ENCODE data around the gene GAS6. TPM values are rescaled to one million over a fixed set of nuclear protein-coding genes. Genes with fewer than 3 reads are reported as not detected.

GAS6 gene
- total and polyA plus RNA-seq, 2 donors (not counting 3 experiments of a cell fraction or from before 2014, with no cell fraction given), result 69.2 to 109 TPM

GRCh38 chr13:113862191-113862930 is 1.5 kb downstream of the GAS6 start:
- H3K4me1 ChIP-seq (ENCODE audit: control insufficient read depth, extremely low read depth, insufficient read depth, low read length), result peaks cover 11% of the 10 kb centered on the region
- no peaks in the 10 kb centered on the region for H3K79me2 ChIP-seq (ENCODE audit: control insufficient read depth, insufficient read depth, low read length)
- H3K36me3 ChIP-seq (ENCODE audit: control insufficient read depth in 2 of 2, extremely low read depth in 1 of 2, insufficient read depth in 2 of 2, low read length in 2 of 2), result no peaks in the 10 kb centered on the region
- H3K4me2 ChIP-seq (ENCODE audit: insufficient read depth, low read length), result peak overlapping the region; percentile 68
- H3K27me3 ChIP-seq (ENCODE audit: control insufficient read depth in 2 of 2, insufficient read depth in 2 of 2, low read length in 2 of 2), result peaks cover 6 to 18% of the 10 kb centered on the region in 2 experiments
- peak; percentile 30 for DNase-seq (ENCODE audit: low read depth, low spot score)
- CTCF ChIA-PET, result interaction anchor here (1.1 kb wide), 2 partner anchors 25 to 42 kb away, joined by 6 read pairs; no protein-coding TSS in a partner anchor
- H3K4me3 ChIP-seq (replicated peaks in 1 of 3; ENCODE audit: insufficient read depth in 1 of 3, low read depth in 1 of 3, low read length in 3 of 3), result peak overlapping the region in 2 of 3 experiments; percentile 44 to 52
- TF ChIP-seq CTCF (IDR thresholded peaks at IDR 0.05; ENCODE audit: extremely low read depth in 1 of 2, insufficient read depth in 1 of 2, low read depth in 1 of 2, low read length in 2 of 2) (no peak), JUN (IDR thresholded peaks at IDR 0.05; ENCODE audit: borderline replicate concordance, insufficient read depth, insufficient read length, low read depth) (no peak), GATA2 (IDR thresholded peaks at IDR 0.05; ENCODE audit: insufficient read depth, insufficient read length, low read depth, low read length) (no peak), POLR2AphosphoS5 (IDR thresholded peaks at IDR 0.05; ENCODE audit: insufficient read depth, low read depth, low read length) (no peak), MYC (IDR thresholded peaks at IDR 0.05; ENCODE audit: low read depth, low read length) (no peak), POLR2A (IDR thresholded peaks at IDR 0.05; ENCODE audit: low read depth, low read length) (no peak), FOS (IDR thresholded peaks at IDR 0.05; ENCODE audit: borderline replicate concordance, insufficient read depth, low read length) (no peak), EZH2 (IDR thresholded peaks at IDR 0.05; ENCODE audit: borderline replicate concordance, low read depth, low read length, severe bottlenecking) (no peak), MAX (IDR thresholded peaks at IDR 0.05; ENCODE audit: insufficient read depth, insufficient read length) (no peak)
- no peaks in the 10 kb centered on the region for H4K20me1 ChIP-seq (replicated peaks; ENCODE audit: control insufficient read depth, extremely low read depth, insufficient read depth, low read length)
- no peak overlapping the region for H3K9ac ChIP-seq (replicated peaks; ENCODE audit: extremely low read depth, insufficient read depth, low read length)
- no peaks in the 10 kb centered on the region for H3K9me1 ChIP-seq (replicated peaks; ENCODE audit: control insufficient read depth, extremely low read depth, insufficient read depth, low read length)
- FAIRE-seq, result no peak
- intact Hi-C loops (cut with micrococcal nuclease) (loop anchor here (2.0 to 5.0 kb wide), 2 partner anchors 42 to 75 kb away; no protein-coding TSS in a partner anchor), dilution Hi-C loops (cut with MboI; ENCODE audit: extremely low pct_ligation_motif_present, low sequenced_read_pairs) (no loop called here)
- BruUV-seq (replicated peaks), result no TSS peak
- POLR2A ChIA-PET, result no interaction called here
- no peaks in the 10 kb centered on the region for H3K9me3 ChIP-seq (replicated peaks; ENCODE audit: control insufficient read depth, insufficient read depth, low read length)
- no peak overlapping the region for H3K27ac ChIP-seq (ENCODE audit: insufficient read depth, low read depth, low read length)
- no peak overlapping the region for H2AFZ ChIP-seq (ENCODE audit: low read depth, low read length)

Data from endothelial cell of umbilical vein (primary cell).